IPS-18a (cell line): ENCODE results near the gene JADE2.
"Not testable (repeated sequence)": the region's sequence is repeated elsewhere in the genome, so short reads cannot be mapped to it uniquely, and the experiment has no call there.

Experiments used
- H3K27ac ChIP-seq: one replicate; pipeline ENCODE4 v1.5.1; 2013; ENCODE audit warnings: low read length
- H3K27me3 ChIP-seq: one replicate; pipeline ENCODE4 v1.6.1; 2013; ENCODE audit warnings: mild to moderate bottlenecking, low read length; ENCODE audit not compliant: control insufficient read depth, insufficient read depth
- H3K36me3 ChIP-seq: one replicate; pipeline ENCODE4 v1.6.1; 2013; ENCODE audit warnings: low read depth, low read length; ENCODE audit not compliant: control insufficient read depth
- H3K4me1 ChIP-seq: one replicate; pipeline ENCODE4 v1.6.1; 2013; ENCODE audit warnings: low read depth, low read length; ENCODE audit not compliant: control insufficient read depth
- H3K4me3 ChIP-seq: one replicate; pipeline ENCODE4 v1.5.1; 2013; ENCODE audit warnings: low read length
- H3K9ac ChIP-seq: one replicate; pipeline ENCODE4 v1.6.1; 2013; ENCODE audit warnings: mild to moderate bottlenecking, low read length, moderate library complexity
- H3K9me3 ChIP-seq: one replicate; pipeline ENCODE4 v1.6.1; 2013; ENCODE audit warnings: low read depth, low read length; ENCODE audit not compliant: control insufficient read depth

The JADE2 gene

GRCh38 chr5:134590992-134591659 is 65.7 kb downstream of the JADE2 start:
- H3K4me1 ChIP-seq = peaks cover 24% of the 10 kb centered on the region
- H3K27me3 ChIP-seq = no peaks in the 10 kb centered on the region
- no peak overlapping the region for H3K4me3 ChIP-seq
- no peaks in the 10 kb centered on the region for H3K36me3 ChIP-seq
- H3K9me3 ChIP-seq = no peaks in the 10 kb centered on the region
- no peak overlapping the region for H3K9ac ChIP-seq
- H3K27ac ChIP-seq = no peak overlapping the region

- Histone ChIP-seq H3K27ac (peak overlapping the region; percentile 25), H3K4me3 (peak overlapping the region; percentile 35), H3K9ac (no peak overlapping the region), H3K36me3 (no peaks in the 10 kb centered on the region), H3K4me1 (peaks cover 19% of the 10 kb centered on the region), H3K27me3 (no peaks in the 10 kb centered on the region), H3K9me3 (no peaks in the 10 kb centered on the region)
Measured at GRCh38 chr5:134592141-134592746, 66.8 kb downstream of the JADE2 start.

GRCh38 chr5:134594336-134594735 is 68.9 kb downstream of the JADE2 start:
- no peak overlapping the region for H3K4me3 ChIP-seq
- no peak overlapping the region for H3K27ac ChIP-seq
- H3K4me1 ChIP-seq = peaks cover 19% of the 10 kb centered on the region
- H3K9me3 ChIP-seq = no peaks in the 10 kb centered on the region
- no peaks in the 10 kb centered on the region for H3K36me3 ChIP-seq
- H3K9ac ChIP-seq = no peak overlapping the region
- H3K27me3 ChIP-seq = no peaks in the 10 kb centered on the region

GRCh38 chr5:134594797-134595457 is 69.5 kb downstream of the JADE2 start:
- Histone ChIP-seq H3K9me3 (no peaks in the 10 kb centered on the region), H3K36me3 (no peaks in the 10 kb centered on the region), H3K4me3 (no peak overlapping the region), H3K9ac (no peak overlapping the region), H3K27ac (no peak overlapping the region), H3K4me1 (peaks cover 19% of the 10 kb centered on the region), H3K27me3 (no peaks in the 10 kb centered on the region)

- H3K9ac ChIP-seq = no peak overlapping the region
- no peak overlapping the region for H3K27ac ChIP-seq
Measured at GRCh38 chr5:134595458-134595838, 70.0 kb downstream of the JADE2 start.

GRCh38 chr5:134599820-134600219 is 74.3 kb downstream of the JADE2 start:
- H3K27ac ChIP-seq, H3K9ac ChIP-seq, H3K27me3 ChIP-seq, H3K9me3 ChIP-seq, H3K4me3 ChIP-seq, H3K4me1 ChIP-seq: not testable (repeated sequence)
- peaks cover 10% of the 10 kb centered on the region for H3K36me3 ChIP-seq

More at GRCh38 chr5:134595458-134595838, 70.0 kb downstream of the JADE2 start:
- Histone ChIP-seq H3K27me3 (no peaks in the 10 kb centered on the region), H3K9me3 (no peaks in the 10 kb centered on the region), H3K4me3 (no peak overlapping the region), H3K36me3 (no peaks in the 10 kb centered on the region), H3K4me1 (peaks cover 19% of the 10 kb centered on the region)

GRCh38 chr5:134600600-134600999 is 75.1 kb downstream of the JADE2 start:
- no peaks in the 10 kb centered on the region for H3K4me1 ChIP-seq
- H3K27ac ChIP-seq = no peak overlapping the region

GRCh38 chr5:134603059-134603458 is 77.6 kb downstream of the JADE2 start:
- Histone ChIP-seq H3K36me3 (peaks cover 31% of the 10 kb centered on the region), H3K9ac (no peak overlapping the region), H3K27ac (no peak overlapping the region), H3K9me3 (no peaks in the 10 kb centered on the region), H3K27me3 (no peaks in the 10 kb centered on the region), H3K4me1 (no peaks in the 10 kb centered on the region), H3K4me3 (no peak overlapping the region)

More at GRCh38 chr5:134600600-134600999, 75.1 kb downstream of the JADE2 start:
- Histone ChIP-seq H3K36me3 (peaks cover 16% of the 10 kb centered on the region), H3K9ac (no peak overlapping the region), H3K27me3 (no peaks in the 10 kb centered on the region), H3K4me3 (no peak overlapping the region), H3K9me3 (no peaks in the 10 kb centered on the region)

- H3K9me3 ChIP-seq = no peaks in the 10 kb centered on the region
- H3K4me3 ChIP-seq = no peak overlapping the region
- H3K4me1 ChIP-seq = no peaks in the 10 kb centered on the region
- H3K36me3 ChIP-seq = peaks cover 43% of the 10 kb centered on the region
- no peak overlapping the region for H3K9ac ChIP-seq
- no peaks in the 10 kb centered on the region for H3K27me3 ChIP-seq
- no peak overlapping the region for H3K27ac ChIP-seq
Measured at GRCh38 chr5:134604908-134605307, 79.4 kb downstream of the JADE2 start.

- Histone ChIP-seq H3K36me3 (peaks cover 46% of the 10 kb centered on the region), H3K9ac (no peak overlapping the region), H3K27me3 (no peaks in the 10 kb centered on the region), H3K27ac (no peak overlapping the region), H3K9me3 (no peaks in the 10 kb centered on the region), H3K4me1 (no peaks in the 10 kb centered on the region), H3K4me3 (no peak overlapping the region)
Measured at GRCh38 chr5:134606726-134607125, 81.3 kb downstream of the JADE2 start.

- Histone ChIP-seq H3K36me3 (peaks cover 51% of the 10 kb centered on the region), H3K9ac (no peak overlapping the region), H3K4me3 (no peak overlapping the region), H3K4me1 (no peaks in the 10 kb centered on the region), H3K9me3 (no peaks in the 10 kb centered on the region), H3K27me3 (no peaks in the 10 kb centered on the region), H3K27ac (no peak overlapping the region)
Measured at GRCh38 chr5:134608555-134608954, 83.1 kb downstream of the JADE2 start.
